Osteoblast (primary cell): ENCODE data around the gene PUM1. TPM values are rescaled to one million over a fixed set of nuclear protein-coding genes. Genes with fewer than 3 reads are reported as not detected.

Source experiments
- DNase-seq: peaks from one replicate; pipeline ENCODE4 v3.0.0; 2011; ENCODE audit warnings: low spot score, mixed read lengths; ENCODE audit not compliant: insufficient read length; ENCODE audit errors: missing footprints
- H2AFZ ChIP-seq: 2 replicates; pipeline ENCODE4 v1.6.0; 2011; ENCODE audit warnings: mild to moderate bottlenecking, low read length
- H3K27ac ChIP-seq: 2 replicates; pipeline ENCODE4 v1.5.1; 2011; ENCODE audit warnings: mild to moderate bottlenecking, low read depth, low read length, moderate library complexity
- H3K27me3 ChIP-seq: 2 replicates; pipeline ENCODE4 v1.6.0; 2012; ENCODE audit warnings: mild to moderate bottlenecking, control low read depth, inconsistent platforms, low read length, moderate library complexity; ENCODE audit not compliant: insufficient read depth
- H3K36me3 ChIP-seq: 2 replicates; pipeline ENCODE4 v1.5.1; 2011; ENCODE audit warnings: mild to moderate bottlenecking, low read length, control low read depth, moderate library complexity; ENCODE audit not compliant: insufficient read depth
- H3K4me1 ChIP-seq: 2 replicates; pipeline ENCODE4 v1.5.1; 2011; ENCODE audit warnings: mild to moderate bottlenecking, low read length, control low read depth, moderate library complexity; ENCODE audit not compliant: insufficient read depth
- H3K4me2 ChIP-seq: 2 replicates; pipeline ENCODE4 v1.6.0; 2011; ENCODE audit warnings: mild to moderate bottlenecking, low read length; ENCODE audit not compliant: insufficient read depth
- H3K4me3 ChIP-seq: fragments of 200-600 bp; sonication (generic); 3 replicates; pipeline ENCODE4 v1.5.1; 2012; ENCODE audit warnings: mild to moderate bottlenecking, low read length, inconsistent platforms; ENCODE audit not compliant: insufficient read depth
- H3K79me2 ChIP-seq: 2 replicates; pipeline ENCODE4 v1.6.0; 2012; ENCODE audit warnings: mild to moderate bottlenecking, low read length, control low read depth, inconsistent platforms; ENCODE audit not compliant: insufficient read depth
- H3K9me3 ChIP-seq: 2 replicates; pipeline ENCODE4 v1.5.1; 2011; ENCODE audit warnings: low read depth, low read length, control low read depth
- H4K20me1 ChIP-seq: 2 replicates; pipeline ENCODE4 v1.6.0; 2012; ENCODE audit warnings: mild to moderate bottlenecking, low read length, control low read depth; ENCODE audit not compliant: insufficient read depth
- CTCF ChIP-seq: IDR thresholded peaks from 2 replicates; pipeline ENCODE4 v1.5.1; 2011; ENCODE audit warnings: mild to moderate bottlenecking, low read depth, low read length, moderate library complexity; ENCODE audit errors: extremely low read depth
- total RNA-seq: library from RNA; depleted of rRNA; stranded (reverse); fragments of >200 nt; gene quantifications from 2 replicates; pipeline ENCODE4 v1.2.3, GENCODE V29; 2012

PUM1 gene
- total RNA-seq, 1 donor = 68.8 TPM

- Histone ChIP-seq H3K4me3 (no peak overlapping the region), H3K27ac (peak overlapping the region; percentile 46), H3K9me3 (no peaks in the 10 kb centered on the region), H4K20me1 (peaks cover 86% of the 10 kb centered on the region), H3K27me3 (no peaks in the 10 kb centered on the region), H2AFZ (no peak overlapping the region), H3K79me2 (peaks cover 98% of the 10 kb centered on the region), H3K4me1 (peaks cover 26% of the 10 kb centered on the region), H3K4me2 (no peak overlapping the region), H3K36me3 (peaks cover 18% of the 10 kb centered on the region)
- no peak for TF ChIP-seq CTCF
- DNase-seq = no peak
These were observed 28.6 kb downstream of the PUM1 start for GRCh38 chr1:31036749-31037500.

GRCh38 chr1:31033598-31033997 lies 31.9 kb downstream of the PUM1 start:
- H3K4me2 ChIP-seq = no peak overlapping the region
- no peaks in the 10 kb centered on the region for H3K9me3 ChIP-seq
- peaks cover 99% of the 10 kb centered on the region for H3K79me2 ChIP-seq
- H2AFZ ChIP-seq = no peak overlapping the region
- TF ChIP-seq CTCF = no peak
- H3K27me3 ChIP-seq = no peaks in the 10 kb centered on the region
- H3K36me3 ChIP-seq = peaks cover 7% of the 10 kb centered on the region
- peaks cover 89% of the 10 kb centered on the region for H4K20me1 ChIP-seq
- no peak overlapping the region for H3K4me3 ChIP-seq
- DNase-seq = no peak
- no peak overlapping the region for H3K27ac ChIP-seq
- peaks cover 26% of the 10 kb centered on the region for H3K4me1 ChIP-seq

GRCh38 chr1:31032266-31032665 lies 33.3 kb downstream of the PUM1 start:
- H3K79me2 ChIP-seq = peaks cover 98% of the 10 kb centered on the region
- H3K27ac ChIP-seq = no peak overlapping the region
- no peak for TF ChIP-seq CTCF
- no peaks in the 10 kb centered on the region for H3K27me3 ChIP-seq
- peaks cover 18% of the 10 kb centered on the region for H3K4me1 ChIP-seq
- H2AFZ ChIP-seq = no peak overlapping the region
- H4K20me1 ChIP-seq = peaks cover 83% of the 10 kb centered on the region
- H3K4me3 ChIP-seq = no peak overlapping the region
- no peak overlapping the region for H3K4me2 ChIP-seq
- H3K9me3 ChIP-seq = no peaks in the 10 kb centered on the region
- DNase-seq = no peak
- H3K36me3 ChIP-seq = peaks cover 11% of the 10 kb centered on the region

- TF ChIP-seq CTCF = no peak
- peaks cover 76% of the 10 kb centered on the region for H4K20me1 ChIP-seq
- H2AFZ ChIP-seq = no peak overlapping the region
- no peak for DNase-seq
- H3K4me3 ChIP-seq = no peak overlapping the region
- peaks cover 15% of the 10 kb centered on the region for H3K4me1 ChIP-seq
- H3K79me2 ChIP-seq = peaks cover 98% of the 10 kb centered on the region
- H3K27me3 ChIP-seq = no peaks in the 10 kb centered on the region
- H3K27ac ChIP-seq = no peak overlapping the region
- H3K4me2 ChIP-seq = no peak overlapping the region
- no peaks in the 10 kb centered on the region for H3K9me3 ChIP-seq
- peaks cover 11% of the 10 kb centered on the region for H3K36me3 ChIP-seq
These were observed 34.0 kb downstream of the PUM1 start for GRCh38 chr1:31031330-31032143.
